ENCODE measurements around the gene PDE4B.

The PDE4B gene

GRCh38 chr1:66271216-66271903 lies 478.7 kb downstream of the PDE4B start:
- DNase-seq: peak; percentile 51 to 62

GRCh38 chr1:66271904-66272254 lies 479.2 kb downstream of the PDE4B start:
- DNase-seq: no peak

- no peak for DNase-seq
Measured at GRCh38 chr1:66273656-66274055, 481.0 kb downstream of the PDE4B start.

GRCh38 chr1:66274634-66275033 lies 481.9 kb downstream of the PDE4B start:
- DNase-seq: no peak

GRCh38 chr1:66275083-66275482 lies 482.4 kb downstream of the PDE4B start:
- DNase-seq: no peak

- DNase-seq: peak; percentile 48 to 66
Measured at GRCh38 chr1:66275601-66276023, 482.9 kb downstream of the PDE4B start.

GRCh38 chr1:66276218-66276617 lies 483.5 kb downstream of the PDE4B start:
- DNase-seq: no peak

GRCh38 chr1:66278260-66279021 lies 485.7 kb downstream of the PDE4B start:
- DNase-seq: no peak

GRCh38 chr1:66281808-66282207 lies 489.1 kb downstream of the PDE4B start:
- DNase-seq: no peak

GRCh38 chr1:66282343-66282852 lies 489.7 kb downstream of the PDE4B start:
- DNase-seq: peak; percentile 46 to 69

- DNase-seq: no peak
Measured at GRCh38 chr1:66282891-66283621, 490.4 kb downstream of the PDE4B start.

GRCh38 chr1:66283622-66284041 lies 490.9 kb downstream of the PDE4B start:
- no peak for DNase-seq

- no peak for DNase-seq
Measured at GRCh38 chr1:66284746-66285145, 492.1 kb downstream of the PDE4B start.

GRCh38 chr1:66285618-66286270 lies 493.0 kb downstream of the PDE4B start:
- DNase-seq: no peak

GRCh38 chr1:66286307-66286706 lies 493.6 kb downstream of the PDE4B start:
- no peak for DNase-seq

GRCh38 chr1:66288048-66288447 lies 495.4 kb downstream of the PDE4B start:
- DNase-seq: no peak

GRCh38 chr1:66290761-66291530 lies 498.3 kb downstream of the PDE4B start:
- DNase-seq: no peak

- no peak for DNase-seq
Measured at GRCh38 chr1:66291531-66291864, 498.8 kb downstream of the PDE4B start.

- no peak for DNase-seq
Measured at GRCh38 chr1:66292305-66292704, 499.6 kb downstream of the PDE4B start.

GRCh38 chr1:66292944-66293343 lies 500.2 kb downstream of the PDE4B start:
- no peak for DNase-seq

GRCh38 chr1:66294707-66295370 lies 502.1 kb downstream of the PDE4B start:
- no peak for DNase-seq

GRCh38 chr1:66295803-66296202 lies 503.1 kb downstream of the PDE4B start:
- no peak for DNase-seq
